Astrocyte of the cerebellum (primary cell): Measurements from ENCODE around the gene SHROOM1.

Experiments
- DNase-seq: peaks from one replicate; pipeline ENCODE4 v3.0.0-alpha.2; 2011; ENCODE audit warnings: low read depth
- H3K4me3 ChIP-seq: 2 replicates; pipeline ENCODE4 v1.5.1; 2011; ENCODE audit warnings: mild to moderate bottlenecking, low read depth, low read length, moderate library complexity
- CTCF ChIP-seq: IDR thresholded peaks from 2 replicates; pipeline ENCODE4 v1.5.1; 2012; ENCODE audit warnings: low read length, low read depth, moderate library complexity, mild to moderate bottlenecking; ENCODE audit errors: missing control alignments
- in situ Hi-C: cut with HindIII; loops from 2 replicates; pipeline ENCODE4 v1.10.0; 2017; ENCODE audit warnings: low sequenced_read_pairs

Gene SHROOM1

DNA sequence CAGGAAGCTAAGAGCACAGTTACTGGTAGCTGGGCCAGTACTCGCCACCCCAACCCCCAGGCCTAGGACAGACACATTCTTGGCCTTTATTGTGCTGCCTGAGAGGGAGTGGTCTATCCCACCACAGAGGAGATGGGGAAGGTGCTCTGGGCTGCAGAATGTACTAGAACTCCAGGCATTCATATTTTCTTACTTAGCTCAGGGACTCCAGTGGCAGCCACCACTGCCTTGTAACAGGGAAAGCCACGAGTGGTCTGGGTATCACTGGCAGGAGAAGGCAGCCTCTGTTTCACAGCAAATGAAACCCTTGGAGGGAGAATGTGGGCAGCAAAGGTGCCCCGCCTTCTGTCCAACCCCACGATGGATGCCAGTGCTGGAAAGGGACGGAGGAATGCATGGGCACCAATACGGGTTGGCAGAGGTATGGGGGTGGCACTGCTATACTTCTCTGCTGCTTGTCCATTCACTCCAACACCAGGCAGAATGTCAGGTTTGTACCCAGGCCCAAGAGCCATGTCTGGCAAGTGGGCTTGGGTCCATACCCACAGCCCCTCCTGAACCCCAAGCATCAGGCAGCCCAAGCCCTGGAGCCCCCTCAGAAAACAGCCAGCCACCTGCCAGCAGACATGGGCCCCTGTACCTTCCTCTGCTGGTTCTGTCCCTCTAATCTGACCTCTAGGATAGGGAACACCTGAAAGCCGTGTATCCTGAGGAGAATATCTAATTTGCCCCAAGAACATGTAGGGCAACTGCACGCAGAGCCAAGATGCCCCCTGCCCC, 58.0 kb downstream of the SHROOM1 start:
- no peak for DNase-seq
- TF ChIP-seq CTCF: no peak
- H3K4me3 ChIP-seq: no peak overlapping the region
- in situ Hi-C loops: loop anchor here (5.0 kb wide), 1 partner anchor 50 kb away; no protein-coding TSS in a partner anchor
